Fibroblast of pulmonary artery (primary cell): ENCODE data around the gene CHMP4A.
A peak's percentile ranks its signal among the peaks of the same experiment; 100 is the strongest.

Experiments used
- DNase-seq: peaks from one replicate; pipeline ENCODE4 v3.0.0-alpha.2; 2010; ENCODE audit warnings: low read depth
- H3K4me3 ChIP-seq: replicated peaks from 2 replicates; pipeline ENCODE4 v1.5.1; 2011; ENCODE audit warnings: low read depth, mild to moderate bottlenecking, control low read depth, low read length, moderate library complexity
- CTCF ChIP-seq: IDR thresholded peaks from 2 replicates; pipeline ENCODE4 v1.5.1; 2011; ENCODE audit warnings: mild to moderate bottlenecking, control low read depth, low read length, inconsistent platforms; ENCODE audit errors: missing control alignments

Gene CHMP4A

GRCh38 chr14:24212924-24213865, at the start of gene CHMP4A:
CHMP4A (minus strand) TSS chr14:24213488; CDS start chr14:24213439, 49 bp downstream.
- TF ChIP-seq CTCF, result peak; percentile 9
- peak within 1 kb of the TSS; percentile 64 for H3K4me3 ChIP-seq
- peak; percentile 99 for DNase-seq

- no peak for DNase-seq
- no peak overlapping the region for H3K4me3 ChIP-seq
- no peak for TF ChIP-seq CTCF
Observed at GRCh38 chr14:24261969-24262327, 48.7 kb upstream of the CHMP4A start.

- no peak overlapping the region for H3K4me3 ChIP-seq
- no peak for DNase-seq
- no peak for TF ChIP-seq CTCF
Observed at GRCh38 chr14:24261256-24261968, 48.1 kb upstream of the CHMP4A start.

- TF ChIP-seq CTCF, result no peak
- no peak overlapping the region for H3K4me3 ChIP-seq
- no peak for DNase-seq
Observed at GRCh38 chr14:24260780-24261157, 47.5 kb upstream of the CHMP4A start.

- TF ChIP-seq CTCF, result no peak
- H3K4me3 ChIP-seq, result no peak overlapping the region
- no peak for DNase-seq
Observed at GRCh38 chr14:24260026-24260779, 46.9 kb upstream of the CHMP4A start.

- H3K4me3 ChIP-seq, result no peak overlapping the region
- DNase-seq, result peak; percentile 49
- no peak for TF ChIP-seq CTCF
Observed at GRCh38 chr14:24259282-24260025, 46.2 kb upstream of the CHMP4A start.
